Hepatocyte (in vitro differentiated cells): ENCODE results near the gene ZNF3. TPM values are rescaled to one million over a fixed set of nuclear protein-coding genes. Genes with fewer than 3 reads are reported as not detected.
A peak's percentile ranks its signal among the peaks of the same experiment; 100 is the strongest.

Source experiments
- DNase-seq: peaks from one replicate; pipeline ENCODE4 v3.0.0-alpha.2; 2016; ENCODE audit warnings: low spot score
- H2AFZ ChIP-seq: fragments of 200-600 bp; sonication (generic); 2 replicates; pipeline ENCODE4 v1.6.0; 2016; ENCODE audit warnings: antibody characterized with exemption, mild to moderate bottlenecking
- H3K27ac ChIP-seq: fragments of 200-600 bp; sonication (generic); 2 replicates; pipeline ENCODE4 v1.5.1; 2016; ENCODE audit warnings: mild to moderate bottlenecking
- H3K27me3 ChIP-seq: fragments of 200-600 bp; sonication (generic); 2 replicates; pipeline ENCODE4 v1.6.1; 2016
- H3K36me3 ChIP-seq: fragments of 200-600 bp; sonication (generic); replicated peaks from 2 replicates; pipeline ENCODE4 v1.5.1; 2016; ENCODE audit warnings: low read depth; ENCODE audit not compliant: insufficient read depth
- H3K4me1 ChIP-seq: fragments of 200-600 bp; sonication (generic); 2 replicates; pipeline ENCODE4 v1.5.1; 2016; ENCODE audit warnings: mild to moderate bottlenecking, moderate library complexity; ENCODE audit not compliant: insufficient read depth
- H3K4me2 ChIP-seq: fragments of 200-600 bp; sonication (generic); 2 replicates; pipeline ENCODE4 v1.6.0; 2016
- H3K4me3 ChIP-seq: fragments of 200-600 bp; sonication (generic); 2 replicates; pipeline ENCODE4 v1.5.1; 2016; ENCODE audit warnings: mild to moderate bottlenecking
- H3K79me2 ChIP-seq: fragments of 200-600 bp; sonication (generic); 2 replicates; pipeline ENCODE4 v1.6.0; 2017; ENCODE audit warnings: mild to moderate bottlenecking
- H3K9me2 ChIP-seq: fragments of 200-600 bp; sonication (generic); replicated peaks from 2 replicates; pipeline ENCODE4 v1.6.0; 2017; ENCODE audit warnings: mild to moderate bottlenecking; ENCODE audit not compliant: insufficient read depth
- H3K9me3 ChIP-seq: fragments of 200-600 bp; sonication (generic); 2 replicates; pipeline ENCODE4 v1.5.1; 2016; ENCODE audit warnings: low read depth, mild to moderate bottlenecking
- H4K20me1 ChIP-seq: fragments of 200-600 bp; sonication (generic); 2 replicates; pipeline ENCODE4 v1.6.0; 2016; ENCODE audit warnings: mild to moderate bottlenecking; ENCODE audit not compliant: insufficient read depth, poor library complexity, severe bottlenecking
- CTCF ChIP-seq: fragments of 200-600 bp; sonication (generic); IDR thresholded peaks from 2 replicates; pipeline ENCODE4 v1.5.1; 2016; ENCODE audit warnings: antibody characterized with exemption, mild to moderate bottlenecking; ENCODE audit not compliant: poor library complexity
- EZH2 ChIP-seq: fragments of 200-600 bp; sonication (generic); IDR thresholded peaks from 2 replicates; pipeline ENCODE4 v1.6.1; 2016; ENCODE audit warnings: antibody characterized with exemption, mild to moderate bottlenecking, borderline replicate concordance
- EZH2phosphoT487 ChIP-seq: fragments of 200-600 bp; sonication (generic); IDR thresholded peaks from one replicate; pipeline ENCODE4 v1.6.1; 2018; ENCODE audit warnings: antibody characterized with exemption, mild to moderate bottlenecking, low read depth, moderate library complexity; ENCODE audit not compliant: unreplicated experiment, severe bottlenecking
- WGBS: methylation state at CpG from one replicate; pipeline ENCODE4 v1.1.6; 2016; ENCODE audit warnings: low lambda C conversion rate; ENCODE audit errors: missing lambda C conversion rate; 5-methylcytosine and 5-hydroxymethylcytosine counted together
- polyA plus RNA-seq: library from polyadenylated mRNA; unstranded; fragments of >200 nt; fragmentation: Nextera tagmentation; extraction: Ambion mirVana; gene quantifications from 2 replicates; pipeline ENCODE4 v1.2.1, GENCODE V29; 2016
- total RNA-seq: library from RNA; depleted of rRNA; stranded (reverse); fragments of >200 nt; gene quantifications from 2 replicates; pipeline ENCODE4 v1.2.3, GENCODE V29; 2014

ZNF3 gene
- total and polyA plus RNA-seq, 2 experiments from 2014 or later, result 20.7 to 35.6 TPM

GRCh38 chr7:100082978-100083377 is 1.5 kb upstream of the ZNF3 start:
- 81% methylated on average over 4 of the region's 4 CpGs for WGBS
- no peak overlapping the region for H2AFZ ChIP-seq
- H3K4me1 ChIP-seq, result peaks cover 32% of the 10 kb centered on the region
- H3K9me3 ChIP-seq, result no peaks in the 10 kb centered on the region
- H3K9me2 ChIP-seq, result no peaks in the 10 kb centered on the region
- peaks cover 35% of the 10 kb centered on the region for H3K79me2 ChIP-seq
- no peak overlapping the region for H3K4me3 ChIP-seq
- H3K27me3 ChIP-seq, result no peaks in the 10 kb centered on the region
- H3K4me2 ChIP-seq, result peak overlapping the region; percentile 76
- no peaks in the 10 kb centered on the region for H3K36me3 ChIP-seq
- no peak for DNase-seq
- TF ChIP-seq EZH2phosphoT487, result no peak
- TF ChIP-seq CTCF, result no peak
- no peak for TF ChIP-seq EZH2
- peaks cover 13% of the 10 kb centered on the region for H4K20me1 ChIP-seq
- H3K27ac ChIP-seq, result peak overlapping the region; percentile 42

- peak; percentile 68 for DNase-seq
Measured at GRCh38 chr7:100080907-100081534, 502 bp downstream of the ZNF3 start.

GRCh38 chr7:100079024-100079560 is 2.4 kb downstream of the ZNF3 start:
- Histone ChIP-seq H3K4me3 (peak overlapping the region; percentile 77), H3K79me2 (peaks cover 72% of the 10 kb centered on the region)

More at GRCh38 chr7:100080907-100081534, 502 bp downstream of the ZNF3 start:
- Histone ChIP-seq H3K9me3 (no peaks in the 10 kb centered on the region), H3K4me2 (peak overlapping the region; percentile 90), H3K4me1 (peaks cover 35% of the 10 kb centered on the region), H3K9me2 (no peaks in the 10 kb centered on the region), H2AFZ (peak overlapping the region; percentile 37), H3K27ac (peak overlapping the region; percentile 92), H3K79me2 (peaks cover 54% of the 10 kb centered on the region), H4K20me1 (peaks cover 17% of the 10 kb centered on the region), H3K27me3 (no peaks in the 10 kb centered on the region), H3K4me3 (peak overlapping the region; percentile 77), H3K36me3 (peaks cover 9% of the 10 kb centered on the region)
- 1% methylated on average over 33 of the region's 34 CpGs for WGBS
- TF ChIP-seq EZH2, result no peak
- no peak for TF ChIP-seq CTCF
- TF ChIP-seq EZH2phosphoT487, result no peak

More at GRCh38 chr7:100079024-100079560, 2.4 kb downstream of the ZNF3 start:
- no peaks in the 10 kb centered on the region for H3K9me2 ChIP-seq
- peaks cover 17% of the 10 kb centered on the region for H4K20me1 ChIP-seq
- 75% methylated on average over 7 of the region's 7 CpGs for WGBS
- no peak overlapping the region for H2AFZ ChIP-seq
- peaks cover 24% of the 10 kb centered on the region for H3K36me3 ChIP-seq
- peak; percentile 69 for DNase-seq
- no peaks in the 10 kb centered on the region for H3K27me3 ChIP-seq
- peaks cover 5% of the 10 kb centered on the region for H3K9me3 ChIP-seq
- peak overlapping the region; percentile 92 for H3K27ac ChIP-seq
- TF ChIP-seq CTCF (no peak), EZH2 (no peak), EZH2phosphoT487 (no peak)
- H3K4me1 ChIP-seq, result peaks cover 35% of the 10 kb centered on the region
- H3K4me2 ChIP-seq, result peak overlapping the region; percentile 90
